Measurements from ENCODE around the gene RPA1. TPM values are rescaled to one million over a fixed set of nuclear protein-coding genes. Genes with fewer than 3 reads are reported as not detected.
"Not testable (repeated sequence)": the region's sequence is repeated elsewhere in the genome, so short reads cannot be mapped to it uniquely, and the experiment has no call there.

Gene RPA1
- total RNA-seq, 2 experiments from 2014 or later, result 196 to 249 TPM

- not testable (repeated sequence) for H3K27me3 Mint-ChIP-seq; ATAC-seq; H3K4me1 Mint-ChIP-seq; H3K9me3 Mint-ChIP-seq (ENCODE audit: low read depth); DNase-seq; H3K27ac Mint-ChIP-seq; H3K4me3 Mint-ChIP-seq
- CTCF ChIA-PET, result interaction anchor here (0.9 kb wide), 1 partner anchor 81 kb away, joined by 3 read pairs; no protein-coding TSS in a partner anchor
- peaks cover 20% of the 10 kb centered on the region for H3K36me3 Mint-ChIP-seq
Measured at GRCh38 chr17:1797846-1798245, 32.0 kb upstream of the RPA1 start.

GRCh38 chr17:1800240-1800639 lies 29.6 kb upstream of the RPA1 start:
- Mint-ChIP-seq H3K9me3 (ENCODE audit: low read depth) (no peaks in the 10 kb centered on the region), H3K27ac (no peak overlapping the region), H3K36me3 (peaks cover 27% of the 10 kb centered on the region), H3K4me3 (no peak overlapping the region), H3K4me1 (peaks cover 2% of the 10 kb centered on the region), H3K27me3 (no peaks in the 10 kb centered on the region)
- CTCF ChIA-PET, result interaction anchor here (0.8 kb wide), 1 partner anchor 79 kb away, joined by 3 read pairs; no protein-coding TSS in a partner anchor
- DNase-seq, result no peak
- no peak for ATAC-seq

GRCh38 chr17:1800712-1801111 lies 29.1 kb upstream of the RPA1 start:
- no peak overlapping the region for H3K27ac Mint-ChIP-seq
- H3K4me1 Mint-ChIP-seq, result peaks cover 2% of the 10 kb centered on the region
- peaks cover 28% of the 10 kb centered on the region for H3K36me3 Mint-ChIP-seq
- no peak overlapping the region for H3K4me3 Mint-ChIP-seq
- no peaks in the 10 kb centered on the region for H3K9me3 Mint-ChIP-seq (ENCODE audit: low read depth)
- H3K27me3 Mint-ChIP-seq, result no peaks in the 10 kb centered on the region
- CTCF ChIA-PET, result interaction anchor here (0.8 kb wide), 1 partner anchor 79 kb away, joined by 3 read pairs; no protein-coding TSS in a partner anchor
- ATAC-seq (no peak), DNase-seq (no peak)

DNA sequence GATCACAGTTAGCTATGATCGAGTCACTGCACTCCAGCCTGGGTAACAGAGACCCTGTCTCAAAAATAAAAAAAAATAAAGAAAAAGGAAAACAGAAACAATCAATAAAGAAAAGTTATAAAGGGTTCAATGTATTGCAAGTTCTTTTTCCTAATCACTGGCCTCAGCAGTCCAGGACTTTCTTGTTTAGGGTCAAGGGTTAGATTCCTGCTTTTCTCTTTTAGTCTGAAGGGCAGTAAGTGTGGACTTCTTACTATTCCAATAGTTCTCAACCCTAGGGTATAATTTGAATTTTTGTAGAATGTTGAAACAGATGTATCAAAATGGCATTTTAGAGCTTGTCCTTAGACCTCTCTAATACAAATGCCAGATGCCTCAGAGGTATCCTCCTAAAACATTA lies 27.4 kb upstream of the RPA1 start:
- CTCF ChIA-PET, result no interaction called here
- H3K9me3 Mint-ChIP-seq (ENCODE audit: low read depth), result no peaks in the 10 kb centered on the region
- DNase-seq (no peak), ATAC-seq (no peak)
- H3K36me3 Mint-ChIP-seq, result peaks cover 21% of the 10 kb centered on the region
- H3K27me3 Mint-ChIP-seq, result no peaks in the 10 kb centered on the region
- H3K4me1 Mint-ChIP-seq, result peaks cover under 1% of the 10 kb centered on the region
- H3K27ac Mint-ChIP-seq, result no peak overlapping the region
- H3K4me3 Mint-ChIP-seq, result no peak overlapping the region

DNA sequence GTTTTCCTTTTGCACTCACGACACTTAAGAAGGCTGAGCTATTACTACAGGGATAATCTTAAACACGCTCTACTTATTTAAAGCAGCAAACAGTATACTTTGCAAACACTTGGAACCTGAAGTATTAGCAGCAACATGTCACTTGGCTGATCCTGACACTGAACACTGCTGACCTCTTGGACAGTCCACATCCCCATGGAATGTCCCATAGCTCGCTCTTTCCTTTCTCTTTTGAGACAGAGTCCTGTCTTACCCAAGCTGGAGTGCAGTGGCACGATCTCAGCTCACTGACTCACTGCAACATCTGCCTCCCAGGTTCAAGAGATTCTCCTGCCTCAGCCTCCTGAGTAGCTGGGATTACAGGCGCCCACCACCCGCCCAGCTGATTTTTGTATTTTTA lies 26.5 kb upstream of the RPA1 start:
- no peak for ATAC-seq
- Mint-ChIP-seq H3K4me1 (no peaks in the 10 kb centered on the region), H3K9me3 (ENCODE audit: low read depth) (no peaks in the 10 kb centered on the region), H3K27ac (no peak overlapping the region), H3K27me3 (no peaks in the 10 kb centered on the region), H3K4me3 (no peak overlapping the region), H3K36me3 (peaks cover 26% of the 10 kb centered on the region)
- no peak for DNase-seq
- CTCF ChIA-PET, result interaction anchor here (0.7 kb wide), 1 partner anchor 134 kb away, joined by 4 read pairs; no protein-coding TSS in a partner anchor

DNA sequence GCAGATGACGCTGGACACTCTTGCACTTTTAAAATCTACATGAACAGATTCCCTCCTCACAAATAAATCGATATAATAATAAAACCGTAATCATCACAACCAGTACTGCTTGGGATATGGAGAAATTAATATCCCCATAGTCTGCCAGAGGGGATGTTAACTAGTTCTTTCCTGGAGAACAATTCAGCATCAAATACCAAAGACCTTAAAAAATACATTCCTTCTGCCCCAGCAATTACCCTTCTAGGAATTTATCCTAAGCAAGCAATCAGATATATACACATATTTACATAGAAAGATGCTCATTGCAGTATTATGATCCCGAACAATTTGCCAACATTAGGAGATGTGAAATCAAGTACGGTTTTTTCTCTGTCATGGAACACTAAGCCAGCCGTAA lies 21.9 kb upstream of the RPA1 start:
- peaks cover 25% of the 10 kb centered on the region for H3K36me3 Mint-ChIP-seq
- no peak for DNase-seq
- no peaks in the 10 kb centered on the region for H3K9me3 Mint-ChIP-seq (ENCODE audit: low read depth)
- H3K4me3 Mint-ChIP-seq, result no peak overlapping the region
- no peak overlapping the region for H3K27ac Mint-ChIP-seq
- H3K27me3 Mint-ChIP-seq, result no peaks in the 10 kb centered on the region
- CTCF ChIA-PET, result no interaction called here
- no peak for ATAC-seq
- no peaks in the 10 kb centered on the region for H3K4me1 Mint-ChIP-seq

DNA sequence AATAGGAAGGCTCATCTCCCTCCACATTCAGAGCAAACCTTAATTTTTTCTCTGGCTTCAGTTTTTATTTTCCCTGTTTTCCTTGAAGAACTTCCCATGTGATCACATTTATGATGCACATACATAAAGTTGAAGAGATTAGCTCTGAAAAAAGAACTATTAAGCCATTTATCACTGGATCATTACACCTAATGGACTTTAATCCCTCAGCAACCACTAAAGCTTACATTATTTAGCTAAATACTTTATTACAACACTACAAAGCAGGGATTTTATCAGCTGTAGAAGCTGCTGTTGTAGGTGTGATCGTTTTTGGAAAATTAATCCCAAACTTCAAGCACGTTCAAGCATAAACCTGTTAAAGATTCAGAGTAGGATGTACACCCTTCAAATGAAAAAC lies 21.2 kb upstream of the RPA1 start:
- Mint-ChIP-seq H3K36me3 (peaks cover 22% of the 10 kb centered on the region), H3K4me1 (no peaks in the 10 kb centered on the region), H3K9me3 (ENCODE audit: low read depth) (no peaks in the 10 kb centered on the region), H3K27ac (no peak overlapping the region), H3K27me3 (no peaks in the 10 kb centered on the region), H3K4me3 (no peak overlapping the region)
- ATAC-seq (no peak), DNase-seq (no peak)
- CTCF ChIA-PET, result no interaction called here

DNA sequence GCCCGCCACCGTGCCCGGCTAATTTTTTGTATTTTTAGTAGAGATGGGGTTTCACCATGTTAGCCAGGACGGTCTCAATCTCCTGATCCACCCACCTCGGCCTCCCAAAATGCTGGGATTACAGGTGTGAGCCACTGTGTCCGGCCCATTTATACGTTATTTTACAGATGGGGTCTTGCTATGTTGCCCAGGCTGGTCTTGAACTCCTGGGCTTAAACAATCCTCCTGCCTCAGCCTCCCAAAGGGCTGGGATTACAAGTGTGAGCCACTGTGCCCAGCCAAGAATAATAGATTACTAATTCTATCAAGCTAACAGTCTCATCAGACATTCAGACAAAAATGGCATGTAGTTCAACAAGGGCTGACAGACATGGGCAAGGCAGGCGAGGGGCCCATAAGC lies 20.0 kb upstream of the RPA1 start:
- not testable (repeated sequence) for H3K27me3 Mint-ChIP-seq, ATAC-seq

GRCh38 chr17:1810450-1811103 lies 19.2 kb upstream of the RPA1 start:
- Mint-ChIP-seq H3K27ac (no peak overlapping the region), H3K27me3 (no peaks in the 10 kb centered on the region), H3K9me3 (ENCODE audit: low read depth) (no peaks in the 10 kb centered on the region), H3K4me1 (no peaks in the 10 kb centered on the region), H3K4me3 (no peak overlapping the region), H3K36me3 (peaks cover 14% of the 10 kb centered on the region)
- CTCF ChIA-PET, result interaction anchor here (1.0 kb wide), 1 partner anchor 90 kb away, joined by 4 read pairs; no protein-coding TSS in a partner anchor
- ATAC-seq (no peak), DNase-seq (no peak)

More for the DNA sequence above, 20.0 kb upstream of the RPA1 start:
- not testable (repeated sequence) for H3K4me1 Mint-ChIP-seq; H3K27ac Mint-ChIP-seq; H3K4me3 Mint-ChIP-seq; DNase-seq; H3K9me3 Mint-ChIP-seq (ENCODE audit: low read depth)
- CTCF ChIA-PET, result interaction anchor here (0.8 kb wide), 1 partner anchor 607 kb away, joined by 3 read pairs; no protein-coding TSS in a partner anchor
- peaks cover 16% of the 10 kb centered on the region for H3K36me3 Mint-ChIP-seq

DNA sequence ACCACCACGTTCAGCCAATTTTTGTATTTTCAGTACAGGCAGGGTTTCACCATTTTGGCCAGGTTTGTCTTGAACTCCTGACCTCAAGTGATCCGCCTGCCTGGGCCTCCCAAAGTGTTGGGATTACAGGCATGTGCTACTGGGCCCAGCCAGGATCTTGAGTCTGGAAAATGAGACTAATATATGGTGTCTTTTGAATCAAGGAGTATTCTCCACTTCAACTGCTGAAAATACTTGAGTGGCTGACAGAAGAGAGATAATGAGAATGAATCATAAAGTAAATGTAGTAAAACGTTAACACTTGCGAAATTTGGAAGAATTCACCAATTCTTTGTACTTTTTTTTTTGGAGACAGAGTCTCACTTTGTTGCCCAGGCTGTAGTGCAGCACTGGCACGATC lies 16.7 kb upstream of the RPA1 start:
- ATAC-seq (no peak), DNase-seq (no peak)
- no peaks in the 10 kb centered on the region for H3K9me3 Mint-ChIP-seq (ENCODE audit: low read depth)
- no peaks in the 10 kb centered on the region for H3K27me3 Mint-ChIP-seq
- no peak overlapping the region for H3K27ac Mint-ChIP-seq
- H3K4me1 Mint-ChIP-seq, result no peaks in the 10 kb centered on the region
- CTCF ChIA-PET, result no interaction called here
- H3K36me3 Mint-ChIP-seq, result peaks cover 17% of the 10 kb centered on the region
- H3K4me3 Mint-ChIP-seq, result no peak overlapping the region

DNA sequence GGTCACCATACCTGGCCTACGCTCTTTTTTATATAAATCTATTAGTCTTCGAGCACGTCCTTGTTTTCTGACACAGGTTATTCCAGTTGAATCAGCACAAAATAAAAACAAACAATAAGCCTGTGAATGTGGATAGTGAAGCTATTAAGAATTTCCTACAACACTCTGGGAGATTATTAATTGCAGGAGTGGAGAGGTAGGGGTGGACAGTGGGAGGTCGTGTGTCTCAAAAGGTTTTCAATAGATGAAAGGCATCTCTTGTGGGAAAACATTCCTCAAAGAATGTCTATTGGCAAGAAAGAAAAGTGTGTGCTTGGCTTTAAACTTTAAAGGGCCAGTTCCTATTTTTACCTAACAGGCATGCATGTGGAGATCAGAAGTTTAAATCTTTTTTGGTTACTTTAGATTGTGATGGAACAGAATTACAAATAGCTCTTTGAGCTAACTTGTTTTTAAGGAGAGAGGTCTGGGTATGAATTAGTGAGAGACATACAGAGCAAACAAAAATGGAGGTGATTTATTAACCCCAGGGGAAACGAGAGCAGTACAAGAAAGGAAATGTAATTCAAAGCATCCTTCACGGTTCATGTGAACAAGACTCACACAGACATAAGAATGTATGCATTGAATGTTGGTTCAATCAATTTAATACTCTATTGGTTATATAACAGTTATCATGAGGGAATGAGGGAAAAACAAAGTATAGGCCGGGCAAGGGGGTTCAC lies 9.1 kb upstream of the RPA1 start:
- Mint-ChIP-seq H3K4me1 (peaks cover 22% of the 10 kb centered on the region), H3K27me3 (no peaks in the 10 kb centered on the region), H3K9me3 (ENCODE audit: low read depth) (no peaks in the 10 kb centered on the region), H3K27ac (no peak overlapping the region), H3K4me3 (no peak overlapping the region), H3K36me3 (peaks cover 34% of the 10 kb centered on the region)
- ATAC-seq (no peak), DNase-seq (no peak)
- CTCF ChIA-PET, result no interaction called here

GRCh38 chr17:1829216-1829591 lies 601 bp upstream of the RPA1 start:
- CTCF ChIA-PET, result interaction anchor here (0.6 to 1.2 kb wide), 5 partner anchors 35 to 598 kb away, joined by 3 to 7 read pairs (median 3); no protein-coding TSS in a partner anchor
- H3K27me3 Mint-ChIP-seq, result no peaks in the 10 kb centered on the region
- H3K4me3 Mint-ChIP-seq, result peak overlapping the region; percentile 99
- peak overlapping the region; percentile 76 for H3K27ac Mint-ChIP-seq
- ATAC-seq (peak; percentile 6), DNase-seq (no peak)
- no peaks in the 10 kb centered on the region for H3K9me3 Mint-ChIP-seq (ENCODE audit: low read depth)
- peaks cover 62% of the 10 kb centered on the region for H3K4me1 Mint-ChIP-seq
- peaks cover 47% of the 10 kb centered on the region for H3K36me3 Mint-ChIP-seq

- CTCF ChIA-PET, result no interaction called here
- DNase-seq, result peak; percentile 50
- H3K36me3 Mint-ChIP-seq, result peaks cover 45% of the 10 kb centered on the region
- H3K4me3 Mint-ChIP-seq, result peak overlapping the region; percentile 99
- no peaks in the 10 kb centered on the region for H3K9me3 Mint-ChIP-seq (ENCODE audit: low read depth)
- H3K4me1 Mint-ChIP-seq, result peaks cover 67% of the 10 kb centered on the region
- H3K27me3 Mint-ChIP-seq, result no peaks in the 10 kb centered on the region
- peak; percentile 1 for ATAC-seq
- H3K27ac Mint-ChIP-seq, result peak overlapping the region; percentile 92
Measured at GRCh38 chr17:1830288-1830687, 483 bp downstream of the RPA1 start.
